ENCODE data around the gene ETV7. TPM values are rescaled to one million over a fixed set of nuclear protein-coding genes. Genes with fewer than 3 reads are reported as not detected.

The ETV7 gene
- total RNA-seq, 1 donor from 2014 or later = 5.2 TPM

GRCh38 chr6:36383606-36384005 lies 3.9 kb downstream of the ETV7 start:
- no peak for TF ChIP-seq CTCF (IDR thresholded peaks at IDR 0.05)
- H3K9me3 ChIP-seq = no peaks in the 10 kb centered on the region
- H3K4me1 ChIP-seq = peaks cover 9% of the 10 kb centered on the region
- ATAC-seq = no peak
- no peak overlapping the region for H3K27ac ChIP-seq
- no peak overlapping the region for H3K4me3 ChIP-seq
- intact Hi-C loops (cut with DNase I) = no loop called here
- no peaks in the 10 kb centered on the region for H3K36me3 ChIP-seq
- no peak for DNase-seq
- H3K27me3 ChIP-seq (ENCODE audit: low read depth) = no peaks in the 10 kb centered on the region

DNA sequence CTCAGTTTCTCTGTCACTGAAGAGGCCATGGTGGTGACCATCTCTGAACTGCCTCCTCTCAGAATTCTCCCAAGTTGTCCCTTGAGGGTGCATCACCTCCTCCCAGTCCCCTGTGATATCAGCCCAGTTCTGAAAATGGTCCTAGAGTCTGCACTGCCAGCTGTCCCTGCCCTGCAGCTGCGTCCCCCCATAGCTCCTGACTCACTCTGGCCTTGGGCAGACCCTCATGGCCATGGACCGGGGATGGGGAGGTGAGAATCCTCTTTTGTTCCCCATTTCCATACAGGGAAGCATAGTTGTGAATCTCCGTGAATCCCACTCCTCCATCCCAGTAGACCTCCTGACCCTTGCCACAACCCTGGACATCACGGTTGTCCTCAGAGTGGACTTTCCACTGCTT lies 4.5 kb downstream of the ETV7 start:
- Histone ChIP-seq H3K36me3 (no peaks in the 10 kb centered on the region), H3K9me3 (no peaks in the 10 kb centered on the region), H3K27me3 (ENCODE audit: low read depth) (no peaks in the 10 kb centered on the region), H3K4me1 (peaks cover 3% of the 10 kb centered on the region), H3K27ac (no peak overlapping the region), H3K4me3 (no peak overlapping the region)
- intact Hi-C loops (cut with DNase I) = no loop called here
- no peak for TF ChIP-seq CTCF (IDR thresholded peaks at IDR 0.05)
- DNase-seq (no peak), ATAC-seq (no peak)

- intact Hi-C loops (cut with DNase I) = no loop called here
- Histone ChIP-seq H3K4me1 (no peaks in the 10 kb centered on the region), H3K9me3 (no peaks in the 10 kb centered on the region), H3K36me3 (no peaks in the 10 kb centered on the region), H3K27ac (no peak overlapping the region), H3K27me3 (ENCODE audit: low read depth) (no peaks in the 10 kb centered on the region), H3K4me3 (no peak overlapping the region)
- no peak for DNase-seq
- TF ChIP-seq CTCF (IDR thresholded peaks at IDR 0.05) = no peak
- ATAC-seq = no peak
Observed at GRCh38 chr6:36381502-36382389, 5.7 kb downstream of the ETV7 start.

- H3K4me1 ChIP-seq = no peaks in the 10 kb centered on the region
- no peak overlapping the region for H3K4me3 ChIP-seq
- H3K27me3 ChIP-seq (ENCODE audit: low read depth) = no peaks in the 10 kb centered on the region
- no peak overlapping the region for H3K27ac ChIP-seq
- intact Hi-C loops (cut with DNase I) = no loop called here
- TF ChIP-seq CTCF (IDR thresholded peaks at IDR 0.05) = no peak
- peaks cover 4% of the 10 kb centered on the region for H3K36me3 ChIP-seq
- no peaks in the 10 kb centered on the region for H3K9me3 ChIP-seq
- no peak for DNase-seq
- ATAC-seq = no peak
Observed at GRCh38 chr6:36380166-36380565, 7.3 kb downstream of the ETV7 start.

- no peak for TF ChIP-seq CTCF (IDR thresholded peaks at IDR 0.05)
- DNase-seq = no peak
- no peaks in the 10 kb centered on the region for H3K27me3 ChIP-seq (ENCODE audit: low read depth)
- H3K4me1 ChIP-seq = no peaks in the 10 kb centered on the region
- intact Hi-C loops (cut with DNase I) = no loop called here
- H3K27ac ChIP-seq = no peak overlapping the region
- no peaks in the 10 kb centered on the region for H3K9me3 ChIP-seq
- peaks cover 4% of the 10 kb centered on the region for H3K36me3 ChIP-seq
- no peak overlapping the region for H3K4me3 ChIP-seq
- no peak for ATAC-seq
Observed at GRCh38 chr6:36378936-36379335, 8.5 kb downstream of the ETV7 start.
